DMS114 treated with DMSO at 0.1 percent for 48 hours (cell line): ENCODE results near the gene ZBED1.
"Not testable (repeated sequence)": the region's sequence is repeated elsewhere in the genome, so short reads cannot be mapped to it uniquely, and the experiment has no call there.

Experiments used
- DNase-seq: peaks from one replicate; lab custom pipeline; 2025; ENCODE audit not compliant: unreplicated experiment; lab: John Stamatoyannopoulos, UW

The ZBED1 gene

GRCh38 chrX:2520539-2520938, 19.8 kb upstream of the ZBED1 start:
- no peak for DNase-seq

- DNase-seq: not testable (repeated sequence)
Observed at GRCh38 chrX:2519638-2520037, 18.9 kb upstream of the ZBED1 start.

- DNase-seq: no peak
Observed at GRCh38 chrX:2517055-2517454, 16.3 kb upstream of the ZBED1 start.

- no peak for DNase-seq
Observed at GRCh38 chrX:2516623-2517022, 15.8 kb upstream of the ZBED1 start.

- no peak for DNase-seq
Observed at GRCh38 chrX:2514131-2514530, 13.4 kb upstream of the ZBED1 start.

- no peak for DNase-seq
Observed at GRCh38 chrX:2513121-2513664, 12.4 kb upstream of the ZBED1 start.

GRCh38 chrX:2512501-2512900, 11.7 kb upstream of the ZBED1 start:
- no peak for DNase-seq

GRCh38 chrX:2511326-2511725, 10.6 kb upstream of the ZBED1 start:
- DNase-seq: no peak

GRCh38 chrX:2508648-2509335, 8.0 kb upstream of the ZBED1 start:
- no peak for DNase-seq

GRCh38 chrX:2507904-2508627, 7.3 kb upstream of the ZBED1 start:
- no peak for DNase-seq

GRCh38 chrX:2507196-2507595, 6.4 kb upstream of the ZBED1 start:
- DNase-seq: no peak

- not testable (repeated sequence) for DNase-seq
Observed at GRCh38 chrX:2505341-2505740, 4.6 kb upstream of the ZBED1 start.

- no peak for DNase-seq
Observed at GRCh38 chrX:2504706-2505332, 4.0 kb upstream of the ZBED1 start.

- no peak for DNase-seq
Observed at GRCh38 chrX:2503591-2504500, 3.1 kb upstream of the ZBED1 start.

GRCh38 chrX:2502668-2503519, 2.1 kb upstream of the ZBED1 start:
- DNase-seq: no peak

- DNase-seq: no peak
Observed at GRCh38 chrX:2502120-2502667, 1.4 kb upstream of the ZBED1 start.

- DNase-seq: no peak
Observed at GRCh38 chrX:2501559-2502102, 855 bp upstream of the ZBED1 start.

- no peak for DNase-seq
Observed at GRCh38 chrX:2500091-2500802, 529 bp downstream of the ZBED1 start.

- DNase-seq: no peak
Observed at GRCh38 chrX:2499507-2499906, 1.3 kb downstream of the ZBED1 start.
